IMR-90 (cell line): ENCODE data around the gene COL24A1. TPM values are rescaled to one million over a fixed set of nuclear protein-coding genes. Genes with fewer than 3 reads are reported as not detected.

Experiments
- ATAC-seq: fragments of 200-7000 bp; cut with Tn5 transposase; 2 replicates; pipeline ENCODE4 v1.9.1; 2020; ENCODE audit warnings: low read depth, mild to moderate bottlenecking, moderate library complexity
- BruUV-seq: library from RNA; stranded (reverse); fragments of 400-500 nt; replicated peaks from 2 replicates; lab custom pipeline; 2021; lab: Mats Ljungman, UMichigan
- CTCF ChIA-PET: fragments of 300-600 bp; formaldehyde crosslinking; extraction: SDS; loops from one replicate; lab custom pipeline; 2021; ENCODE audit warnings: antibody characterized with exemption; lab: Yijun Ruan, JAX
- POLR2A ChIA-PET: fragments of 300-600 bp; sonication (Branson Sonifier 250); formaldehyde crosslinking; loops from one replicate; lab custom pipeline; 2022; ENCODE audit warnings: antibody characterized with exemption; ENCODE audit not compliant: unreplicated experiment; lab: Charles Lee
- DNase-seq: peaks from one replicate; pipeline ENCODE4 v3.0.0; 2013
- H2AFZ ChIP-seq: replicated peaks from 2 replicates; pipeline ENCODE3; 2013; ENCODE audit warnings: low read length, mild to moderate bottlenecking; ENCODE audit not compliant: poor library complexity
- H2AK5ac ChIP-seq: 2 replicates; pipeline ENCODE4 v1.6.1; 2013; ENCODE audit warnings: low read depth, low read length, inconsistent platforms
- H2AK9ac ChIP-seq: replicated peaks from 2 replicates; pipeline ENCODE3; 2013; ENCODE audit warnings: mild to moderate bottlenecking, low read depth, low read length, moderate library complexity; ENCODE audit not compliant: poor library complexity
- H2BK120ac ChIP-seq: 2 replicates; pipeline ENCODE4 v1.6.1; 2013; ENCODE audit warnings: low read depth, low read length, inconsistent platforms
- H2BK15ac ChIP-seq: 3 replicates; pipeline ENCODE4 v1.6.1; 2013; ENCODE audit warnings: low read depth, low read length, inconsistent platforms
- H2BK20ac ChIP-seq: 2 replicates; pipeline ENCODE4 v1.6.1; 2013; ENCODE audit warnings: low read depth, mild to moderate bottlenecking, inconsistent platforms, low read length, moderate library complexity
- H2BK5ac ChIP-seq: 2 replicates; pipeline ENCODE4 v1.6.1; 2013; ENCODE audit warnings: mild to moderate bottlenecking, low read depth, low read length, inconsistent platforms; ENCODE audit not compliant: poor library complexity, severe bottlenecking
- H3K14ac ChIP-seq: replicated peaks from 2 replicates; pipeline ENCODE4 v1.6.1; 2013; ENCODE audit warnings: low read depth, low read length, inconsistent platforms
- H3K18ac ChIP-seq: 2 replicates; pipeline ENCODE4 v1.6.1; 2013; ENCODE audit warnings: low read depth, low read length, control low read depth
- H3K23ac ChIP-seq: 2 replicates; pipeline ENCODE4 v1.6.1; 2013; ENCODE audit warnings: low read depth, low read length, inconsistent platforms
- H3K27ac ChIP-seq: 2 replicates; pipeline ENCODE4 v1.5.1; 2013; ENCODE audit warnings: mild to moderate bottlenecking, control low read depth, low read length; ENCODE audit not compliant: insufficient read depth
- H3K27me3 ChIP-seq: 2 replicates; pipeline ENCODE4 v1.6.1; 2013; ENCODE audit warnings: low read length; ENCODE audit not compliant: control insufficient read depth, insufficient read depth
- H3K36me3 ChIP-seq: 2 replicates; pipeline ENCODE4 v1.6.1; 2013; ENCODE audit warnings: low read length, mixed read lengths; ENCODE audit not compliant: control insufficient read depth, insufficient read depth
- H3K4ac ChIP-seq: 2 replicates; pipeline ENCODE4 v1.6.1; 2013; ENCODE audit warnings: low read depth, low read length, inconsistent platforms
- H3K4me1 ChIP-seq: 2 replicates; pipeline ENCODE4 v1.6.1; 2013; ENCODE audit warnings: low read length, mixed read lengths; ENCODE audit not compliant: control insufficient read depth, insufficient read depth
- H3K4me2 ChIP-seq: 2 replicates; pipeline ENCODE4 v1.6.1; 2013; ENCODE audit warnings: low read depth, mild to moderate bottlenecking, control low read depth, low read length, moderate library complexity
- H3K4me3 ChIP-seq: 2 replicates; pipeline ENCODE4 v1.5.1; 2013; ENCODE audit warnings: low read depth, mild to moderate bottlenecking, control low read depth, low read length, moderate library complexity; ENCODE audit not compliant: insufficient read depth
- H3K56ac ChIP-seq: 2 replicates; pipeline ENCODE4 v1.6.1; 2013; ENCODE audit warnings: low read length, inconsistent platforms; ENCODE audit not compliant: insufficient read depth; ENCODE audit errors: extremely low read depth
- H3K79me1 ChIP-seq, 2 experiments: 2 replicates each; pipeline ENCODE4 v1.6.1; 2013; ENCODE audit warnings: low read length in 2 of 2, inconsistent platforms in 1 of 2, low read depth in 1 of 2
- H3K9ac ChIP-seq: 2 replicates; pipeline ENCODE4 v1.6.1; 2013; ENCODE audit warnings: low read depth, low read length, control low read depth
- H3K9me1 ChIP-seq: 2 replicates; pipeline ENCODE4 v1.6.1; 2013; ENCODE audit warnings: low read length, inconsistent platforms; ENCODE audit not compliant: insufficient read depth
- H3K9me3 ChIP-seq: 2 replicates; pipeline ENCODE4 v1.6.1; 2013; ENCODE audit warnings: low read length; ENCODE audit not compliant: control insufficient read depth, insufficient read depth
- H4K20me1 ChIP-seq: 2 replicates; pipeline ENCODE4 v1.6.1; 2013; ENCODE audit warnings: low read length, inconsistent platforms; ENCODE audit not compliant: insufficient read depth
- H4K5ac ChIP-seq: 2 replicates; pipeline ENCODE4 v1.6.1; 2013; ENCODE audit warnings: mild to moderate bottlenecking, low read depth, low read length, control low read depth
- H4K8ac ChIP-seq, 2 experiments: 2 replicates each; pipeline ENCODE4 v1.6.1; 2013; ENCODE audit warnings: low read depth in 2 of 2, low read length in 2 of 2, control low read depth in 1 of 2, inconsistent platforms in 1 of 2
- H4K91ac ChIP-seq: 2 replicates; pipeline ENCODE4 v1.6.1; 2013; ENCODE audit warnings: low read depth, low read length, inconsistent platforms; ENCODE audit not compliant: insufficient read depth
- BHLHE40 ChIP-seq: fragments of 150-350 bp; IDR thresholded peaks from 2 replicates; pipeline ENCODE4 v1.6.1; 2016; ENCODE audit warnings: mild to moderate bottlenecking, low read depth, low read length
- CEBPB ChIP-seq: IDR thresholded peaks from 2 replicates; pipeline ENCODE4 v1.6.1; 2012; ENCODE audit warnings: low read depth, low read length, improper control_type of control experiment
- CHD1 ChIP-seq: IDR thresholded peaks from 2 replicates; pipeline ENCODE4 v1.6.1; 2012; ENCODE audit warnings: low read depth, low read length, improper control_type of control experiment
- ELK1 ChIP-seq: fragments of 150-350 bp; IDR thresholded peaks from 2 replicates; pipeline ENCODE4 v1.6.1; 2016; ENCODE audit warnings: low read depth, mild to moderate bottlenecking, low read length, moderate library complexity, borderline replicate concordance
- FOS ChIP-seq: fragments of 150-350 bp; IDR thresholded peaks from 2 replicates; pipeline ENCODE4 v1.6.1; 2016; ENCODE audit warnings: low read depth, low read length
- MAFK ChIP-seq: IDR thresholded peaks from 2 replicates; pipeline ENCODE4 v1.6.1; 2012; ENCODE audit warnings: low read depth, low read length, improper control_type of control experiment
- MAZ ChIP-seq: IDR thresholded peaks from 2 replicates; pipeline ENCODE4 v1.6.1; 2012; ENCODE audit warnings: low read depth, mild to moderate bottlenecking, low read length, improper control_type of control experiment, moderate library complexity, borderline replicate concordance
- MXI1 ChIP-seq: IDR thresholded peaks from 2 replicates; pipeline ENCODE4 v1.6.1; 2012; ENCODE audit warnings: low read depth, mild to moderate bottlenecking, low read length, moderate library complexity, borderline replicate concordance
- NFE2L2 ChIP-seq: fragments of 150-350 bp; IDR thresholded peaks from 2 replicates; pipeline ENCODE4 v1.6.1; 2016; ENCODE audit warnings: low read depth, mild to moderate bottlenecking, low read length
- POLR2A ChIP-seq: IDR thresholded peaks from 2 replicates; pipeline ENCODE4 v1.6.1; 2012; ENCODE audit warnings: mild to moderate bottlenecking, low read depth, low read length
- RAD21 ChIP-seq: IDR thresholded peaks from 2 replicates; pipeline ENCODE4 v1.6.1; 2012; ENCODE audit warnings: low read length, improper control_type of control experiment
- RCOR1 ChIP-seq: IDR thresholded peaks from 2 replicates; pipeline ENCODE4 v1.6.1; 2012; ENCODE audit warnings: mild to moderate bottlenecking, low read length, improper control_type of control experiment; ENCODE audit not compliant: insufficient replicate concordance
- RFX5 ChIP-seq: IDR thresholded peaks from 2 replicates; pipeline ENCODE4 v1.8.0; 2012; ENCODE audit warnings: low read depth, mild to moderate bottlenecking, low read length, moderate library complexity
- SMC3 ChIP-seq: fragments of 150-350 bp; IDR thresholded peaks from 2 replicates; pipeline ENCODE4 v1.6.1; 2016; ENCODE audit warnings: low read depth, mild to moderate bottlenecking, antibody characterized with exemption, low read length, moderate library complexity
- USF2 ChIP-seq: fragments of 150-350 bp; IDR thresholded peaks from 2 replicates; pipeline ENCODE4 v1.6.1; 2017; ENCODE audit warnings: mild to moderate bottlenecking, antibody characterized with exemption, low read length, low read depth
- WGBS, 2 experiments: methylation state at CpG; one replicate each; pipeline versions ENCODE4 v1.1.5 to v1.1.7; 2013; ENCODE audit warnings: missing lambda C conversion rate in 2 of 2; ENCODE audit not compliant: insufficient read length in 1 of 2; ENCODE audit errors: extremely low coverage in 2 of 2; 5-methylcytosine and 5-hydroxymethylcytosine counted together
- dilution Hi-C: fragments of 300-500 bp; cut with HindIII; formaldehyde crosslinking; loops from one replicate; pipeline ENCODE4 v1.14.3; 2018; ENCODE audit warnings: low sequenced_read_pairs; ENCODE audit not compliant: unreplicated experiment
- in situ Hi-C: fragments of 300-500 bp; cut with MboI; formaldehyde crosslinking; loops from 3 replicates; pipeline ENCODE4 v1.14.3; 2019; ENCODE audit warnings: low sequenced_read_pairs, inconsistent platforms, mixed read lengths
- intact Hi-C: fragments of 100-400 bp; cut with micrococcal nuclease; formaldehyde crosslinking; loops from 2 replicates; pipeline ENCODE4 v1.10.0; 2022
- polyA plus RNA-seq, 3 experiments: library from polyadenylated mRNA; depleted of rRNA; stranded (reverse); fragments of >200 nt; gene quantifications; 2 replicates each; pipeline ENCODE4 v1.2.3, GENCODE V29; 2012; ENCODE audit warnings: low replicate concordance in 1 of 3
- total RNA-seq: library from RNA; depleted of rRNA; stranded (reverse); fragments of >200 nt; gene quantifications from 2 replicates; pipeline ENCODE4 v1.2.3, GENCODE V29; 2012
- TF ChIP-seq, protein P1 (sequence below): conservative IDR thresholded peaks from 2 replicates; pipeline ENCODE4 v1.5.1; 2012; ENCODE audit warnings: mild to moderate bottlenecking, low read depth, low read length, improper control_type of control experiment

Gene COL24A1
- total and polyA plus RNA-seq, 2 of the 4 experiments (the other 2 are of a cell fraction) = 1.4 to 2.2 TPM

GRCh38 chr1:85864727-85865126 lies 291.8 kb downstream of the COL24A1 start:
- Histone ChIP-seq H3K4ac (no peak overlapping the region), H3K79me1 (no peaks in the 10 kb centered on the region), H3K9me1 (no peaks in the 10 kb centered on the region), H2BK5ac (no peak overlapping the region), H2AFZ (no peak overlapping the region), H3K23ac (no peak overlapping the region), H3K4me1 (peaks cover 2% of the 10 kb centered on the region; the same call in 1 of the 2 replicates), H3K27me3 (no peaks in the 10 kb centered on the region), H2BK15ac (no peak overlapping the region), H3K36me3 (no peaks in the 10 kb centered on the region), H4K8ac (no peak overlapping the region), H4K5ac (no peak overlapping the region), H3K4me2 (no peak overlapping the region), H3K9me3 (no peaks in the 10 kb centered on the region), H3K14ac (no peak overlapping the region), H2AK9ac (no peak overlapping the region), H3K56ac (no peak overlapping the region), H2BK120ac (no peak overlapping the region), H4K91ac (no peak overlapping the region), H3K4me3 (no peak overlapping the region), H2AK5ac (no peak overlapping the region), H2BK20ac (no peak overlapping the region), H3K18ac (no peak overlapping the region), H4K20me1 (no peaks in the 10 kb centered on the region), H3K9ac (no peak overlapping the region), H3K27ac (no peak overlapping the region)
- no peak; the same call in none of the 2 replicates for ATAC-seq
- no peak for TF ChIP-seq USF2
- TF ChIP-seq, protein P1, sequence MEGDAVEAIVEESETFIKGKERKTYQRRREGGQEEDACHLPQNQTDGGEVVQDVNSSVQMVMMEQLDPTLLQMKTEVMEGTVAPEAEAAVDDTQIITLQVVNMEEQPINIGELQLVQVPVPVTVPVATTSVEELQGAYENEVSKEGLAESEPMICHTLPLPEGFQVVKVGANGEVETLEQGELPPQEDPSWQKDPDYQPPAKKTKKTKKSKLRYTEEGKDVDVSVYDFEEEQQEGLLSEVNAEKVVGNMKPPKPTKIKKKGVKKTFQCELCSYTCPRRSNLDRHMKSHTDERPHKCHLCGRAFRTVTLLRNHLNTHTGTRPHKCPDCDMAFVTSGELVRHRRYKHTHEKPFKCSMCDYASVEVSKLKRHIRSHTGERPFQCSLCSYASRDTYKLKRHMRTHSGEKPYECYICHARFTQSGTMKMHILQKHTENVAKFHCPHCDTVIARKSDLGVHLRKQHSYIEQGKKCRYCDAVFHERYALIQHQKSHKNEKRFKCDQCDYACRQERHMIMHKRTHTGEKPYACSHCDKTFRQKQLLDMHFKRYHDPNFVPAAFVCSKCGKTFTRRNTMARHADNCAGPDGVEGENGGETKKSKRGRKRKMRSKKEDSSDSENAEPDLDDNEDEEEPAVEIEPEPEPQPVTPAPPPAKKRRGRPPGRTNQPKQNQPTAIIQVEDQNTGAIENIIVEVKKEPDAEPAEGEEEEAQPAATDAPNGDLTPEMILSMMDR = no peak
- TF ChIP-seq MAFK = no peak
- no peak for TF ChIP-seq BHLHE40
- no peak for TF ChIP-seq RCOR1
- TF ChIP-seq RAD21 = no peak
- no peak for TF ChIP-seq RFX5
- no peak for TF ChIP-seq NFE2L2
- TF ChIP-seq CHD1 = no peak
- no peak for TF ChIP-seq MAZ
- no peak for TF ChIP-seq SMC3
- no peak for TF ChIP-seq FOS
- TF ChIP-seq ELK1 = no peak
- no peak for TF ChIP-seq CEBPB
- TF ChIP-seq MXI1 = no peak
- no peak for TF ChIP-seq POLR2A
- ChIA-PET CTCF (no interaction called here), POLR2A (no interaction called here)
- dilution Hi-C loops = no loop called here
- intact Hi-C loops = no loop called here
- peak; percentile 4 for DNase-seq
- no CpG with 5 or more reads among the region's 1 CpG for WGBS, 2 experiments
- no TSS peak for BruUV-seq
- in situ Hi-C loops = no loop called here
